SH-SY5Y (cell line): ENCODE data around the gene JAKMIP1.

Source experiments
- GATA2 ChIP-seq: IDR thresholded peaks from 2 replicates; pipeline ENCODE4 v1.6.1; 2011; ENCODE audit warnings: mild to moderate bottlenecking, low read depth, low read length
- GATA3 ChIP-seq: IDR thresholded peaks from 2 replicates; pipeline ENCODE4 v1.6.1; 2011; ENCODE audit warnings: low read depth, mild to moderate bottlenecking, low read length, moderate library complexity

DNA sequence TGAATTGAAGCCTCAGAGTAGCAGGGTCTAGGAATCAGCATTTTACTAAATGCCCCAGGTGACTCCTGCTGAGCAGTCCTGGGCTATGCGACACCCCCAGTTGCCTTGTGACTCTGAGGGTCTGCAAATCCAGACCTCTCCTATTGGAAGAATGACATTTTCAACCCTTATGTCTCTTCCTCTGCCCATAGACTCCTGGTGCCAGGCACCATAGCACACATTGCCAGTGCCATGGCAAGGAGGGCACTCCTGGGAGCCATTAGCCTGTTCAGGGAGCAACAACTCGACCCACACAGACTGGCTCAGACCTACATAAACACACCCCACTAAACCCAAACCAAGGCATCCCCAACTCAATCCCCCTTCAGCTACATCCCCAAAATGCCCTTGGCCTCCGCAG is 3.7 kb upstream of the JAKMIP1 start:
- TF ChIP-seq GATA2 (no peak), GATA3 (no peak)
